B cell (primary cell): ENCODE results near the gene RAB3B. TPM values are rescaled to one million over a fixed set of nuclear protein-coding genes. Genes with fewer than 3 reads are reported as not detected.

Experiments used
- ATAC-seq: fragments of 200-7000 bp; cut with Tn5 transposase; one replicate; pipeline ENCODE4 v1.10.0; 2021; ENCODE audit warnings: low read depth, mild to moderate bottlenecking, moderate number of reproducible peaks, moderate library complexity
- CTCF ChIA-PET: fragments of 350-600 bp; sonication (Branson Sonifier 250); formaldehyde crosslinking; loops from one replicate; lab custom pipeline; 2021; ENCODE audit warnings: antibody characterized with exemption, inconsistent platforms; lab: Charles Lee
- POLR2A ChIA-PET: fragments of 350-600 bp; sonication (Branson Sonifier 250); formaldehyde crosslinking; loops from one replicate; lab custom pipeline; 2021; ENCODE audit warnings: antibody characterized with exemption; lab: Charles Lee
- DNase-seq: peaks from one replicate; pipeline ENCODE4 v3.0.0; 2013
- H2AFZ ChIP-seq: 2 replicates; pipeline ENCODE4 v1.6.1; 2012; ENCODE audit warnings: mild to moderate bottlenecking, low read depth, low read length; ENCODE audit not compliant: insufficient read depth, poor library complexity, severe bottlenecking
- H3K27ac ChIP-seq, 2 donors: 1 replicate in 1 of 2; 2 replicates in 1 of 2; pipeline ENCODE4 v1.5.1; 2012 to 2013; ENCODE audit warnings: low read length in 2 of 2, mild to moderate bottlenecking in 2 of 2, moderate library complexity in 1 of 2
- H3K27me3 ChIP-seq, 4 experiments: fragments of 200-600 bp in 1 of 4; sonication (generic) in 1 of 4; replicated peaks in 1 of 4; 1 replicate in 2 of 4; 2 replicates in 2 of 4; pipeline versions ENCODE4 v1.6.1 to v1.7.0; 2013 to 2016; ENCODE audit warnings: low read length in 3 of 4, mild to moderate bottlenecking in 2 of 4, mixed read lengths in 1 of 4, moderate library complexity in 1 of 4; ENCODE audit not compliant: insufficient read depth in 4 of 4, control insufficient read depth in 3 of 4; ENCODE audit errors: control extremely low read depth in 1 of 4
- H3K36me3 ChIP-seq, 2 experiments: replicated peaks in 1 of 2; 1 replicate in 1 of 2; 2 replicates in 1 of 2; pipeline versions ENCODE4 v1.6.1 to v1.7.1; 2013; ENCODE audit warnings: low read length in 1 of 2; ENCODE audit not compliant: insufficient read depth in 2 of 2, control insufficient read depth in 1 of 2; ENCODE audit errors: control extremely low read depth in 1 of 2, extremely low read depth in 1 of 2
- H3K4me1 ChIP-seq, 2 donors: fragments of 200-600 bp in 1 of 2; sonication (generic) in 1 of 2; 1 replicate in 1 of 2; 2 replicates in 1 of 2; pipeline versions ENCODE4 v1.5.1 to v1.6.1; 2013 to 2017; ENCODE audit warnings: low read length in 2 of 2; ENCODE audit not compliant: control insufficient read depth in 2 of 2, insufficient read depth in 2 of 2
- H3K4me2 ChIP-seq: replicated peaks from 2 replicates; pipeline ENCODE3; 2012; ENCODE audit warnings: mild to moderate bottlenecking, low read depth, low read length; ENCODE audit not compliant: poor library complexity, severe bottlenecking
- H3K4me3 ChIP-seq, 5 experiments: fragments of 200-600 bp in 1 of 5; sonication (generic) in 1 of 5; 1 replicate in 3 of 5; 2 replicates in 2 of 5; pipeline versions ENCODE4 v1.5.1 to v1.7.0; 2011 to 2016; ENCODE audit warnings: low read length in 4 of 5, mild to moderate bottlenecking in 4 of 5, low read depth in 2 of 5, control low read depth in 1 of 5, moderate library complexity in 1 of 5; ENCODE audit not compliant: insufficient read depth in 1 of 5; ENCODE audit errors: control extremely low read depth in 1 of 5, extremely low read depth in 1 of 5
- H3K79me2 ChIP-seq: fragments of 200-600 bp; sonication (generic); one replicate; pipeline ENCODE4 v1.6.0; 2016; ENCODE audit warnings: low read length; ENCODE audit not compliant: control insufficient read depth, insufficient read depth
- H3K9ac ChIP-seq: fragments of 200-600 bp; sonication (generic); 2 replicates; pipeline ENCODE4 v1.6.1; 2017; ENCODE audit warnings: mild to moderate bottlenecking, low read length, moderate library complexity
- H3K9me3 ChIP-seq, 3 donors: one replicate each; pipeline versions ENCODE4 v1.6.1 to v1.7.1; 2013; ENCODE audit warnings: low read length in 2 of 3; ENCODE audit not compliant: control insufficient read depth in 2 of 3, insufficient read depth in 1 of 3; ENCODE audit errors: control extremely low read depth in 1 of 3
- H4K20me1 ChIP-seq: 2 replicates; pipeline ENCODE4 v1.6.0; 2012; ENCODE audit warnings: mild to moderate bottlenecking, low read length; ENCODE audit not compliant: insufficient read depth, control insufficient read depth, poor library complexity, severe bottlenecking
- H3K27ac Mint-ChIP-seq: one replicate; pipeline ENCODE4 v1.8.0; 2021; ENCODE audit warnings: mixed read lengths
- H3K27me3 Mint-ChIP-seq: one replicate; pipeline ENCODE4 v1.8.0; 2021; ENCODE audit warnings: mixed read lengths
- H3K4me1 Mint-ChIP-seq: one replicate; pipeline ENCODE4 v1.8.0; 2021; ENCODE audit warnings: mixed read lengths
- H3K4me3 Mint-ChIP-seq: one replicate; pipeline ENCODE4 v1.8.0; 2021; ENCODE audit warnings: mixed read lengths
- H3K9me3 Mint-ChIP-seq: one replicate; pipeline ENCODE4 v1.8.0; 2022; ENCODE audit warnings: mixed read lengths; ENCODE audit not compliant: insufficient read depth
- EZH2 ChIP-seq: IDR thresholded peaks from 2 replicates; pipeline ENCODE4 v1.6.1; 2012; ENCODE audit warnings: borderline replicate concordance, low read depth, mild to moderate bottlenecking, moderate library complexity, low read length; ENCODE audit not compliant: insufficient read depth, poor library complexity, severe bottlenecking
- WGBS: methylation state at CpG from one replicate; pipeline ENCODE4 v1.1.5; 2013; ENCODE audit warnings: missing lambda C conversion rate; ENCODE audit not compliant: insufficient coverage; 5-methylcytosine and 5-hydroxymethylcytosine counted together
- intact Hi-C: fragments of 100-400 bp; cut with micrococcal nuclease; formaldehyde crosslinking; loops from one replicate; pipeline ENCODE4 v1.10.0; 2022
- polyA plus RNA-seq: library from polyadenylated mRNA; depleted of rRNA; stranded (reverse); fragments of >200 nt; gene quantifications from 2 replicates; pipeline ENCODE4 v1.2.3, GENCODE V29; 2012
- total RNA-seq, 2 donors: library from RNA; stranded (reverse); fragments of 120-200 nt in 1 of 2; gene quantifications; 1 replicate in 1 of 2; 2 replicates in 1 of 2; pipeline versions ENCODE4 v1.2.3 to v1.2.4, GENCODE V29; 2013 to 2022
- TF ChIP-seq, protein P1 (sequence below): fragments of 200-600 bp; IDR thresholded peaks from one replicate; pipeline ENCODE4 v1.8.0; 2022; ENCODE audit warnings: antibody characterized with exemption, mild to moderate bottlenecking

The RAB3B gene
- total and polyA plus RNA-seq, 2 donors (not counting 1 experiment from before 2014, with no cell fraction given) = 0.02 TPM; not detected in 1

DNA sequence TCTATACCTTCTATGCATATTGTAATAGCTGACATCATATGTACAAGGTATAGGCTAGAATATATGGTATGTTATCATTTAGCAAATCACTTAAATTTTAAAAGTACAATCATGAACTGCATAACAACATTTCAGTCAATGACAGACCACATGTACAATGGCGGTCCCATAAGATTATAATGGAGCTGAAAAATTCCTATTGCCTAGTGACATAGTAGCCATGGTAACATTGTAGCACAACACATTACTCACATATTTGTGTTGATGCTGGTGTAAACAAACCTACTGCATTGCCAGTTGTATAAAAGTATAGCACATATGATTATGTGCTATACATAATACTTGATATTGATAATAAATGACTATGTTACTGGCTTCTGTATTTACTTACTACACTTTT, 8.9 kb downstream of the RAB3B start:
- H3K36me3 ChIP-seq = no peaks in the 10 kb centered on the region
- Mint-ChIP-seq H3K9me3 (no peaks in the 10 kb centered on the region), H3K27ac (no peak overlapping the region)

DNA sequence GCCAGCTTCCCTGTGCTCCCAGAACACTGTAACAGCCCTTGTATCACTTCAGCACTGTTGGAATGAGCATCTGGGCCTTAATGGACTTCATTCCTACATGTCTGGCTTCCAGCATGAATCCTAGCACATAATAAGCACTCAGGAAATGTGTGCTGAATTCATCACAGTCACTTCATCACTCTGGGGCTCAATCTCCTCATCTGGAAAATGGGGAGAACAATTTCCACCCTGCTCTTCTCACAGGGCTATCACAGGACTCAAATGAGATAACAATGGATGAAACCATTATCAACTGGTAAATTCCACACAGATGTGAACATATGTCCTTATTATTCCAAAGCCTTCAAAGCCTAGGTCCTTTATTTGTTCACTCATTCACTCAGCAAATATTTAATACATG, 12.4 kb downstream of the RAB3B start:
- no peak overlapping the region for H3K27ac Mint-ChIP-seq
- peaks cover 3% of the 10 kb centered on the region for H3K27me3 Mint-ChIP-seq
- no peak overlapping the region for H3K4me3 Mint-ChIP-seq
- ChIA-PET CTCF (no interaction called here), POLR2A (no interaction called here)
- Histone ChIP-seq H3K4me3 (no peak overlapping the region), H3K36me3 (no peaks in the 10 kb centered on the region), H3K27me3 (peaks cover 0 to 3% (median 0%) of the 10 kb centered on the region in 4 experiments), H4K20me1 (no peaks in the 10 kb centered on the region), H2AFZ (no peak overlapping the region), H3K4me1 (no peaks in the 10 kb centered on the region), H3K9me3 (no peaks in the 10 kb centered on the region), H3K27ac (no peak overlapping the region), H3K79me2 (no peaks in the 10 kb centered on the region), H3K9ac (no peak overlapping the region), H3K4me2 (no peak overlapping the region)
- H3K4me1 Mint-ChIP-seq = no peaks in the 10 kb centered on the region
- TF ChIP-seq, protein P1, sequence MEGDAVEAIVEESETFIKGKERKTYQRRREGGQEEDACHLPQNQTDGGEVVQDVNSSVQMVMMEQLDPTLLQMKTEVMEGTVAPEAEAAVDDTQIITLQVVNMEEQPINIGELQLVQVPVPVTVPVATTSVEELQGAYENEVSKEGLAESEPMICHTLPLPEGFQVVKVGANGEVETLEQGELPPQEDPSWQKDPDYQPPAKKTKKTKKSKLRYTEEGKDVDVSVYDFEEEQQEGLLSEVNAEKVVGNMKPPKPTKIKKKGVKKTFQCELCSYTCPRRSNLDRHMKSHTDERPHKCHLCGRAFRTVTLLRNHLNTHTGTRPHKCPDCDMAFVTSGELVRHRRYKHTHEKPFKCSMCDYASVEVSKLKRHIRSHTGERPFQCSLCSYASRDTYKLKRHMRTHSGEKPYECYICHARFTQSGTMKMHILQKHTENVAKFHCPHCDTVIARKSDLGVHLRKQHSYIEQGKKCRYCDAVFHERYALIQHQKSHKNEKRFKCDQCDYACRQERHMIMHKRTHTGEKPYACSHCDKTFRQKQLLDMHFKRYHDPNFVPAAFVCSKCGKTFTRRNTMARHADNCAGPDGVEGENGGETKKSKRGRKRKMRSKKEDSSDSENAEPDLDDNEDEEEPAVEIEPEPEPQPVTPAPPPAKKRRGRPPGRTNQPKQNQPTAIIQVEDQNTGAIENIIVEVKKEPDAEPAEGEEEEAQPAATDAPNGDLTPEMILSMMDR = no peak
- no peak for TF ChIP-seq EZH2
- DNase-seq = no peak
- intact Hi-C loops = no loop called here
- ATAC-seq = no peak
- no peaks in the 10 kb centered on the region for H3K9me3 Mint-ChIP-seq

More for the DNA sequence above, 8.9 kb downstream of the RAB3B start:
- no peak overlapping the region for H3K4me3 Mint-ChIP-seq
- TF ChIP-seq EZH2 = no peak
- TF ChIP-seq, protein P1 = no peak
- H3K9ac ChIP-seq = no peak overlapping the region
- H2AFZ ChIP-seq = no peak overlapping the region
- no peak overlapping the region for H3K4me3 ChIP-seq
- no peaks in the 10 kb centered on the region for H3K4me1 Mint-ChIP-seq
- H3K4me2 ChIP-seq = no peak overlapping the region
- H3K79me2 ChIP-seq = no peaks in the 10 kb centered on the region
- H3K27me3 ChIP-seq = no peaks in the 10 kb centered on the region
- intact Hi-C loops = no loop called here
- H3K4me1 ChIP-seq = no peaks in the 10 kb centered on the region
- ATAC-seq (no peak), DNase-seq (no peak)
- no CpG with 5 or more reads among the region's 1 CpG for WGBS
- ChIA-PET POLR2A (no interaction called here), CTCF (no interaction called here)
- H4K20me1 ChIP-seq = no peaks in the 10 kb centered on the region
- H3K27me3 Mint-ChIP-seq = peaks cover 3% of the 10 kb centered on the region
- no peaks in the 10 kb centered on the region for H3K9me3 ChIP-seq
- H3K27ac ChIP-seq = no peak overlapping the region
